IPS DF 6.9 (cell line): ENCODE results near the gene SLC39A11.
"Not testable (repeated sequence)": the region's sequence is repeated elsewhere in the genome, so short reads cannot be mapped to it uniquely, and the experiment has no call there.

Experiments used
- DNase-seq: peaks from one replicate; pipeline ENCODE4 v3.0.0-alpha.2; 2013; ENCODE audit warnings: low read depth, low spot score
- H3K27ac ChIP-seq: one replicate; pipeline ENCODE4 v1.5.1; 2013; ENCODE audit warnings: low read length, control low read depth
- H3K27me3 ChIP-seq: 2 replicates; pipeline ENCODE4 v1.6.1; 2013; ENCODE audit warnings: mild to moderate bottlenecking, low read length; ENCODE audit not compliant: control insufficient read depth, insufficient read depth
- H3K36me3 ChIP-seq: 2 replicates; pipeline ENCODE4 v1.6.1; 2013; ENCODE audit warnings: low read length; ENCODE audit not compliant: control insufficient read depth, insufficient read depth
- H3K4me1 ChIP-seq: 2 replicates; pipeline ENCODE4 v1.6.1; 2013; ENCODE audit warnings: low read length; ENCODE audit not compliant: control insufficient read depth, insufficient read depth
- H3K4me3 ChIP-seq: 2 replicates; pipeline ENCODE4 v1.5.1; 2013; ENCODE audit warnings: mild to moderate bottlenecking, low read length
- H3K9me3 ChIP-seq: 2 replicates; pipeline ENCODE4 v1.6.1; 2013; ENCODE audit warnings: low read length, inconsistent platforms; ENCODE audit not compliant: control insufficient read depth, insufficient read depth
- WGBS: extraction: QIAGEN DNeasy Blood & Tissue Kit; methylation state at CpG from one replicate; pipeline ENCODE4 v1.1.7; 2013; ENCODE audit warnings: mixed read lengths, missing lambda C conversion rate; ENCODE audit not compliant: insufficient read length, insufficient coverage; 5-methylcytosine and 5-hydroxymethylcytosine counted together

Gene SLC39A11

GRCh38 chr17:72782437-72782836, 310.1 kb downstream of the SLC39A11 start:
- DNase-seq, H3K27ac ChIP-seq, H3K36me3 ChIP-seq, H3K4me3 ChIP-seq, H3K4me1 ChIP-seq, H3K9me3 ChIP-seq, H3K27me3 ChIP-seq: not testable (repeated sequence)
- no CpG with 5 or more reads among the region's 5 CpGs for WGBS

- Histone ChIP-seq H3K27me3 (no peaks in the 10 kb centered on the region), H3K4me1 (peaks cover 3% of the 10 kb centered on the region; the same call in 1 of the 2 replicates), H3K4me3 (no peak overlapping the region), H3K36me3 (no peaks in the 10 kb centered on the region), H3K9me3 (no peaks in the 10 kb centered on the region), H3K27ac (no peak overlapping the region)
- DNase-seq, result no peak
- WGBS, result no CpG with 5 or more reads among the region's 14 CpGs
Measured at GRCh38 chr17:72778169-72779151, 314.0 kb downstream of the SLC39A11 start.

- 0 out of 2 replicates have a peak, but pooled peaks cover 3% of the 10 kb centered on the region for H3K4me1 ChIP-seq
- no peak overlapping the region for H3K27ac ChIP-seq
- H3K4me3 ChIP-seq, result no peak overlapping the region
- H3K36me3 ChIP-seq, result no peaks in the 10 kb centered on the region
- no CpG with 5 or more reads among the region's 4 CpGs for WGBS
- no peaks in the 10 kb centered on the region for H3K9me3 ChIP-seq
- H3K27me3 ChIP-seq, result no peaks in the 10 kb centered on the region
- no peak for DNase-seq
Measured at GRCh38 chr17:72775919-72776318, 316.6 kb downstream of the SLC39A11 start.

GRCh38 chr17:72775237-72775636, 317.3 kb downstream of the SLC39A11 start:
- no CpG with 5 or more reads among the region's 5 CpGs for WGBS
- Histone ChIP-seq H3K27ac (no peak overlapping the region), H3K4me3 (no peak overlapping the region)

GRCh38 chr17:72774236-72774635, 318.3 kb downstream of the SLC39A11 start:
- no peaks in the 10 kb centered on the region for H3K36me3 ChIP-seq
- no peaks in the 10 kb centered on the region for H3K27me3 ChIP-seq
- WGBS, result no CpG with 5 or more reads among the region's 4 CpGs
- no peak overlapping the region for H3K27ac ChIP-seq
- 0 out of 2 replicates have a peak, but pooled peaks cover 3% of the 10 kb centered on the region for H3K4me1 ChIP-seq
- no peak for DNase-seq
- no peak overlapping the region for H3K4me3 ChIP-seq
- peaks cover 1% of the 10 kb centered on the region; the same call in 1 of the 2 replicates for H3K9me3 ChIP-seq

More at GRCh38 chr17:72775237-72775636, 317.3 kb downstream of the SLC39A11 start:
- no peak for DNase-seq
- Histone ChIP-seq H3K9me3 (peaks cover 1% of the 10 kb centered on the region; the same call in 1 of the 2 replicates), H3K27me3 (no peaks in the 10 kb centered on the region), H3K4me1 (0 out of 2 replicates have a peak, but pooled peaks cover 3% of the 10 kb centered on the region), H3K36me3 (no peaks in the 10 kb centered on the region)

- no CpG with 5 or more reads among the region's 1 CpG for WGBS
- not testable (repeated sequence) for H3K9me3 ChIP-seq, DNase-seq, H3K36me3 ChIP-seq, H3K27ac ChIP-seq, H3K27me3 ChIP-seq, H3K4me3 ChIP-seq, H3K4me1 ChIP-seq
Measured at GRCh38 chr17:72773225-72773624, 319.3 kb downstream of the SLC39A11 start.

- no peak overlapping the region for H3K4me3 ChIP-seq
- no peak overlapping the region for H3K27ac ChIP-seq
- no peaks in the 10 kb centered on the region for H3K27me3 ChIP-seq
- no peak for DNase-seq
- 0 out of 2 replicates have a peak, but pooled peaks cover 3% of the 10 kb centered on the region for H3K4me1 ChIP-seq
- no peaks in the 10 kb centered on the region for H3K36me3 ChIP-seq
- H3K9me3 ChIP-seq, result peaks cover 3% of the 10 kb centered on the region; the same call in 1 of the 2 replicates
- no CpG with 5 or more reads among the region's 7 CpGs for WGBS
Measured at GRCh38 chr17:72772331-72772821, 320.1 kb downstream of the SLC39A11 start.

- Histone ChIP-seq H3K4me3 (no peak overlapping the region), H3K27ac (no peak overlapping the region), H3K4me1 (0 out of 2 replicates have a peak, but pooled peaks cover 3% of the 10 kb centered on the region), H3K9me3 (peaks cover 3% of the 10 kb centered on the region; the same call in 1 of the 2 replicates), H3K36me3 (no peaks in the 10 kb centered on the region), H3K27me3 (no peaks in the 10 kb centered on the region)
- WGBS, result no CpG with 5 or more reads among the region's 3 CpGs
- DNase-seq, result no peak
Measured at GRCh38 chr17:72771734-72772133, 320.8 kb downstream of the SLC39A11 start.

- Histone ChIP-seq H3K36me3 (no peaks in the 10 kb centered on the region), H3K9me3 (peaks cover 3% of the 10 kb centered on the region; the same call in 1 of the 2 replicates), H3K27ac (no peak overlapping the region), H3K27me3 (no peaks in the 10 kb centered on the region), H3K4me1 (no peaks in the 10 kb centered on the region), H3K4me3 (no peak overlapping the region)
- no CpG with 5 or more reads among the region's 4 CpGs for WGBS
- DNase-seq, result no peak
Measured at GRCh38 chr17:72766761-72767356, 325.6 kb downstream of the SLC39A11 start.

GRCh38 chr17:72765368-72766153, 326.9 kb downstream of the SLC39A11 start:
- no peaks in the 10 kb centered on the region for H3K4me1 ChIP-seq
- H3K36me3 ChIP-seq, result no peaks in the 10 kb centered on the region
- no peak for DNase-seq
- no peak overlapping the region for H3K27ac ChIP-seq
- H3K27me3 ChIP-seq, result no peaks in the 10 kb centered on the region
- H3K4me3 ChIP-seq, result no peak overlapping the region
- peaks cover 3% of the 10 kb centered on the region; the same call in 1 of the 2 replicates for H3K9me3 ChIP-seq
- WGBS, result no CpG with 5 or more reads among the region's 11 CpGs
